ENCODE results near the gene DIAPH3. TPM values are rescaled to one million over a fixed set of nuclear protein-coding genes. Genes with fewer than 3 reads are reported as not detected.

The DIAPH3 gene
- total RNA-seq, 6 experiments from 2014 or later = 18.4 to 38.5 (median 37.5) TPM

DNA sequence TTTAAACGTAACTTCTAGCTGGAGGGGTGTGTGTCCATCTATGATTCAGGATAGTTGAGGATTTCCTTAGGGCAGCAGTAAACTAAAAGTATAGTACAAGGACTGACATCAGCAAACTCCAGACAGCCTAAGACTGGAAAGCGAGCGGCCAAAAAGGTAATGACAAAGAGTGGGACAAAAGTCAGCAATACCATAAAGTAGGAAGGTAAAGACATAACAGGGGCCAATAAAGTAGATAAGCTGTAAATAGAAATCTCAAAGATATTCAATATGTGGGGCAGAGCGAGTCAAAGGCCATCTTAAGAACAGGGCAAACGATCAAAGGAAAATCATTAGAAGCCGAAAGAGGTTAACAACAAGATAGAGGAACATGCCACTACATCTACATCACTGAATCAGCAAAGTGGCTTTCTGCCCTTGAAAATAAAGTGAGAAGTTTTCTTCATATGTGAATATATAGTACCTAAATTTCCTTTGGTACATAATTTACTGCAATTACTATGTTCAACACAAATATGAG is 167.2 kb downstream of the DIAPH3 start:
- Mint-ChIP-seq H3K4me1 (ENCODE audit: low read depth) (peaks cover 6% of the 10 kb centered on the region; the same call in 1 of the 2 replicates), H3K27ac (no peak overlapping the region), H3K4me3 (no peak overlapping the region), H3K27me3 (ENCODE audit: insufficient read depth) (no peaks in the 10 kb centered on the region; the same call in 1 of the 2 replicates), H3K9me3 (no peaks in the 10 kb centered on the region), H3K36me3 (ENCODE audit: low read depth) (peaks cover 16% of the 10 kb centered on the region; the same call in 1 of the 2 replicates)
- no peak for DNase-seq
- TF ChIP-seq, protein P1, sequence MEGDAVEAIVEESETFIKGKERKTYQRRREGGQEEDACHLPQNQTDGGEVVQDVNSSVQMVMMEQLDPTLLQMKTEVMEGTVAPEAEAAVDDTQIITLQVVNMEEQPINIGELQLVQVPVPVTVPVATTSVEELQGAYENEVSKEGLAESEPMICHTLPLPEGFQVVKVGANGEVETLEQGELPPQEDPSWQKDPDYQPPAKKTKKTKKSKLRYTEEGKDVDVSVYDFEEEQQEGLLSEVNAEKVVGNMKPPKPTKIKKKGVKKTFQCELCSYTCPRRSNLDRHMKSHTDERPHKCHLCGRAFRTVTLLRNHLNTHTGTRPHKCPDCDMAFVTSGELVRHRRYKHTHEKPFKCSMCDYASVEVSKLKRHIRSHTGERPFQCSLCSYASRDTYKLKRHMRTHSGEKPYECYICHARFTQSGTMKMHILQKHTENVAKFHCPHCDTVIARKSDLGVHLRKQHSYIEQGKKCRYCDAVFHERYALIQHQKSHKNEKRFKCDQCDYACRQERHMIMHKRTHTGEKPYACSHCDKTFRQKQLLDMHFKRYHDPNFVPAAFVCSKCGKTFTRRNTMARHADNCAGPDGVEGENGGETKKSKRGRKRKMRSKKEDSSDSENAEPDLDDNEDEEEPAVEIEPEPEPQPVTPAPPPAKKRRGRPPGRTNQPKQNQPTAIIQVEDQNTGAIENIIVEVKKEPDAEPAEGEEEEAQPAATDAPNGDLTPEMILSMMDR (IDR thresholded peaks at IDR 0.05) = no peak

DNA sequence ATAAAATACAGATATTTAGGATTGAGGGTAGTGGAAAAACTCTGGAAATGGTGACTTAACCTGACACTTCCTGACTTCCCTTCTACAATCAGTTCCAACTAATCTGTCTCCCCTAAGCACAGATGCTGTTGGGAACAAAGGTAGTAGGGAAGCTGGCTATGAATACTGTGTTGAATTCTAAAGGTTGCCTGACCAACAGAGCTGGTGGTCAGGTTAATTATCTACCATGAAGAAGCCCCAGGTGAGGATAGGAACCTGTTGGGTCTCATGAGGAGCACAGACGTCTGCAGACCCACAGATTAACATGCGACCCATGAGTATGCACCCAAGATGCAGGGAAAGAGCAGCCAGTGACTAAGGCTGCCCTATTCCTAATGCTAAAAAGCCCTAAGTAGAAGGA is 172.3 kb downstream of the DIAPH3 start:
- Mint-ChIP-seq H3K27me3 (ENCODE audit: insufficient read depth) (no peaks in the 10 kb centered on the region; the same call in 1 of the 2 replicates), H3K27ac (no peak overlapping the region), H3K4me1 (ENCODE audit: low read depth) (no peaks in the 10 kb centered on the region), H3K4me3 (no peak overlapping the region), H3K9me3 (no peaks in the 10 kb centered on the region), H3K36me3 (ENCODE audit: low read depth) (peaks cover 9% of the 10 kb centered on the region; the same call in 1 of the 2 replicates)
- TF ChIP-seq, protein P1 (IDR thresholded peaks at IDR 0.05) = no peak
- DNase-seq = no peak

DNA sequence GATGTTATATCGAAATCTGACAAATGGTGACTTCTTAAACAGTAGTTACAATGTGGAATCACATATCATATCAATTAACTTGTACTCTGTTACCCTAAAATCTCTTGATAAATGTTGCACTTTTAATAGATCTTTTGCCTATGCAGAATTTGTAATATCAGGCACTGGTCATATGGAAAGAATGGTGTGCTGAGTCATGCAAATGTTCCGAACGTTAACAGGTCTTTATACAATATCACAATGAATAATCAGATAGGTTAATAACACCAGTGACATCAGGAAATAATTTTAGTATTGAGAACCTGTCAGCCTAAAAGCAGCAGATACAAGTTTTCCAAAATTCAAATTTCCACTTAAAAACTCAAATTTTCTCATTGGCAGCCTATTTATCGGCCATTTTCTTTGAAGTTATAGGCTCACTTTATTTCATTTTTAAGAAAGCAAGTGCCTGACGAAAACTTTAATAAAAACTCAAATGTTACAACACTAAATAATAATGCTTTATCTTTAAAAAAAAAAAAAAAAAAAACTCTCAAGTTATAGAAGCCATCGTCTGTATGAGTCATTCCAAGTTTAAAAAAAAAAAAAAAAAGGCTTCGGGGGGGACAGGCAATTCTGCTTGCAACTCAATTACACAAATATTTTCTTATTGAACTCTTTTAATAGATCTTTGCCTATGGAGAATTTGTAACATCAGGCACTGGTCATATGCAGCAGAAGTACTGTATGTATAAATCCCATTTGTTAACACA is 180.9 kb downstream of the DIAPH3 start:
- no peak for DNase-seq
- H3K27ac Mint-ChIP-seq = peak overlapping the region; percentile 65

DNA sequence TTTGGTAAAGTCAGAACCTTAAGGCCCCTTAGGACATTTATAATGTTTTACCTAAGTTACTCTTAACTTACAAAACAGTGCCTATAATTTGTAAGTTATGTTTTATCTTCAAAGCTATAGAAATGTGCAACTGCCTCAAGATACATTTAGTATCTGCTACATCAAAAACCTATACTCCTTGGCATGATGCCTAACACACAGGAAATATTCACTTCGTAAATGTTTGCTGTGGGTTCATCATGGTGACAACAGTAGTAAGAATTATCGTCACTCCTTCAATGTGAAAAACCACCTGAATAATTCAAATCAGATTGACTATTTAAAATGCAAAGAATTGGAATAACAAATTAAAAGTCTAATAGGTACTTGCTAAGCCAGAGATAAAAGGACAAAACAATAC is 184.1 kb downstream of the DIAPH3 start:
- H3K4me3 Mint-ChIP-seq = no peak overlapping the region

More for the DNA sequence above, 180.9 kb downstream of the DIAPH3 start:
- TF ChIP-seq, protein P1 (IDR thresholded peaks at IDR 0.05) = no peak
- Mint-ChIP-seq H3K4me1 (ENCODE audit: low read depth) (peaks cover 25% of the 10 kb centered on the region), H3K4me3 (peak overlapping the region; percentile 69), H3K36me3 (ENCODE audit: low read depth) (peaks cover 2% of the 10 kb centered on the region; the same call in 1 of the 2 replicates), H3K27me3 (ENCODE audit: insufficient read depth) (no peaks in the 10 kb centered on the region), H3K9me3 (no peaks in the 10 kb centered on the region)

DNA sequence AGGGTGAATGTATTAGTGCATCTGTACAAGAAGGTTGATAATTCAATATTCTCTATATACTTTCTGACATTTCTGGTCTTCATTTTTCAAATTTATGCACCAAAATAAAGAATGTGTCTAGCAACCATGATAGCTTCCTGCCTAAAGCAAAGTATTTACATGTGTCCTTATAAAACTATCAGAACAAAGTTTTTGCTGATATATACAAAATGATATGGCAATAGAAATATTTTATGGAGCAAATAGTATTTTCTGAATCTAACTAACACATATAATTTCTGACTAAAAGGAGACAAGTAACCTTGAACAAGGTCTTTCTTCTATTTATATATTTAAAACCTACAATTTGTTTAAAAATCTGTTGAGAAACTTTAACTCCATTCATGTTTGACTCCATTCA is 184.9 kb downstream of the DIAPH3 start:
- H3K27ac Mint-ChIP-seq = no peak overlapping the region
- peaks cover 25% of the 10 kb centered on the region for H3K4me1 Mint-ChIP-seq (ENCODE audit: low read depth)
- no peaks in the 10 kb centered on the region for H3K27me3 Mint-ChIP-seq (ENCODE audit: insufficient read depth)
- no peak for DNase-seq
- H3K36me3 Mint-ChIP-seq (ENCODE audit: low read depth) = no peaks in the 10 kb centered on the region; the same call in 1 of the 2 replicates
- H3K9me3 Mint-ChIP-seq = no peaks in the 10 kb centered on the region
- TF ChIP-seq, protein P1 (IDR thresholded peaks at IDR 0.05) = no peak
- H3K4me3 Mint-ChIP-seq = no peak overlapping the region

More for the DNA sequence above, 184.1 kb downstream of the DIAPH3 start:
- H3K36me3 Mint-ChIP-seq (ENCODE audit: low read depth) = no peaks in the 10 kb centered on the region
- no peak for DNase-seq
- H3K9me3 Mint-ChIP-seq = no peaks in the 10 kb centered on the region
- TF ChIP-seq, protein P1 (IDR thresholded peaks at IDR 0.05) = no peak
- H3K27me3 Mint-ChIP-seq (ENCODE audit: insufficient read depth) = no peaks in the 10 kb centered on the region
- H3K4me1 Mint-ChIP-seq (ENCODE audit: low read depth) = peaks cover 25% of the 10 kb centered on the region
- H3K27ac Mint-ChIP-seq = no peak overlapping the region

Measured in HFFc6 (cell line).